Superior temporal gyrus (tissue), 1 donor: ENCODE measurements around the gene ATP1A4.
A peak's percentile ranks its signal among the peaks of the same experiment; 100 is the strongest.

Experiments
- DNase-seq: peaks from one replicate; pipeline ENCODE4 v3.0.0-alpha.2; 2016; ENCODE audit errors: extremely low spot score

ATP1A4 gene

DNA sequence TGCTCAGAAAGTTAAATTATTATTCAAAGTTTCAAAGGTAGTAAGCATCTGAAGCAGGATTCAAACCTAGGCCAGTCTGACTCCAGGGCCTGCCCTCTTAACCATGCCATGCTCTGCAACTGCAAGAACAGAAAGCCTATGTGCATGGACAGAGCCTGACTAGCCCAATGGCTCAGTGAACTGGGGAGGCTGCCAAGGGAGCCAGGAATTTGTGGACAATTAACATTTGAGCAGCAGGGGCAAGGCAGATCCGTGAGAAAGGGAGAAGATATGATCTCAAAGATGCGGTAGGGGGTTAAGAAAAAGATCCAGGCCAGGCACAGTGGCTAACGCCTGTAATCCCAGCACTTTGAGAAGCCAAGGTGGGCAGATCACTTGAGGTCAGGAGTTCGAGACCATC, 6.5 kb upstream of the ATP1A4 start:
- no peak for DNase-seq

DNA sequence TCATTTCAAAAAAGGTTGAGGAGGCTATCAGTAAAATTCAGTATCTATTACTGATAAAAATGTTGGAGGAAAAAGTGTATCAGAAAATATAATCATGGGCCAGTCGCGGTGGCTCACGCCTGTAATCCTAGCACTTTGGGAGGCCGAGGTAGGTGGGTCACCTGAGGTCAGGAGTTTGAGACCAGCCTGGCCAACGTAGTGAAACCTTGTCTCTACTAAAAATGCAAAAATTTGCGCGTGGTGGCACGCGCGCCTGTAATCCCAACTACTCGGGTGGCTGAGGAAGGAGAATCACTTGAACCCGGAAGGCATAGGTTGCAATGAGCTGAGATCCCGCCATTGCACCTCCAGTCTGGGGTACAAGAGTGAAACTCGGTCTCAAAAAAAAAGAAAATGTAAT, 5.3 kb upstream of the ATP1A4 start:
- no peak for DNase-seq

DNA sequence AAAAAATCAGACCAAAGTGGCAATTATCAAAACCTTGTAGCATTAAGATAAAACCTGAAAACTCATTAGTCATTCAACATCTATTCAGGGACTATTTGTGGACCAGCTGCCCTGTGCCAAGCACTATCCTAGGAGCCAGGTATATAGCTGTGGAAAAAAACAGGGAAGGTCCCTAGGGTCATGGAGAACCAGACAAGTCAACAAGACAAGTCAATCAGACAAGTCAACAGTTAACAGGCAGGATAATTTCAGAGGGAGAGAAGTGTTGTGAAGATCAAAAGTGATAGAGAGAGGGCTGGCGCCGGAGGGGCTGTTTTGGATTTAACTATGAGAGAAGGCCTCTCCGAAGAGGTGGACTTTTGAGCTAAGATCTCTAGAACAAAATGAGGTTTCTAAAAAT, 3.3 kb upstream of the ATP1A4 start:
- DNase-seq: no peak

DNA sequence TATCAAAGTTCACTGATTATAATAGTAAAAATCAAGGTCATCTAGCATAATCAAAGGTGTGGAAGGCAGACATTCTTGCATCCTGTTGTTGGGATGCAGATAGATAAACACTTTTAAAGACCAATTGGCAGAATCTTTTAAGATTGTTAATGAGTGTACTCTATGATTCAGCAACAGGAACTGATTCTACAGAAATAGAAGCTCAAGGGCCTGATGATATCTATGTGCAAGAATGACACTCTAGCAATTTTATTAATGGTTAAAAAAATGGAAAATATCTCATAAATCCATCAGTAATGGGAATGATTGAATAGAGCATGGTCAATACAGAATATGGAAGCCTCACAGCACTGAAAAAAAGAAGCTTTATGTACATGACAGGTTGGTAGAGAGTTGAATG, 2.2 kb upstream of the ATP1A4 start:
- DNase-seq: no peak

DNA sequence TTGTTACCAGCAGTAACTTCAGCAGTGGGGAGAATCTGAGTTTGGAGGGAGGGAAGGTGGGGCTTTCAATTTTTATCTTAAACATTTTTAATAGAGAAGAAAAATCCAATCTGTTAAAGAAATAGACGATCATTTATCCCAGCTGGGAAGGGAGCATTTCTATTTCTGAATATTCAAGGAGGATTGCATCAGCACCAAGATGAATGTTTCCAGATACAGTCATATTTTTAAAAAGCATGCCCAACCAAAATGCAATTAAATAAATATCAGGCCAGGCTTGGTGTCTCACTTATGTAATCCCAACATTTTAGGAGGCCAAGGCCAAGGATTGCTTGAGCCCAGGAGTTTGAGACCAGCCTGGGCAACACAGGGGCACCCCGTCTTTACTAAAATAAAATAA, 1.7 kb upstream of the ATP1A4 start:
- DNase-seq: no peak

DNA sequence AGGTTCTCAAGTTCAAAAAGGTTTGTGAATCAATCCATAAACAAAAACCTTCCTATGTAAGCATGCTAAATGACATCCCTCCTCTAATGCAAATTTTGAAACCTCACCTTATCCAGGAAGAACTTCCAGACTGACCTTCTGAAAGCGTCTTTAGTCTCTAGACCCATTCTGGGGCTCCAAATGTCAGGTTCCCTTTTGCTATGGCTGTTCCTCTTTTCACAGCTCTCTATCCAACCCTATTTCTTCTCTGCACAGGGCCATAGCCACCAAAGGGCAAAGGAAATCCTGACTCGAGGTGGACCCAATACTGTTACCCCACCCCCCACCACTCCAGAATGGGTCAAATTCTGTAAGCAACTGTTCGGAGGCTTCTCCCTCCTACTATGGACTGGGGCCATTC, 3.4 kb downstream of the ATP1A4 start:
- no peak for DNase-seq

DNA sequence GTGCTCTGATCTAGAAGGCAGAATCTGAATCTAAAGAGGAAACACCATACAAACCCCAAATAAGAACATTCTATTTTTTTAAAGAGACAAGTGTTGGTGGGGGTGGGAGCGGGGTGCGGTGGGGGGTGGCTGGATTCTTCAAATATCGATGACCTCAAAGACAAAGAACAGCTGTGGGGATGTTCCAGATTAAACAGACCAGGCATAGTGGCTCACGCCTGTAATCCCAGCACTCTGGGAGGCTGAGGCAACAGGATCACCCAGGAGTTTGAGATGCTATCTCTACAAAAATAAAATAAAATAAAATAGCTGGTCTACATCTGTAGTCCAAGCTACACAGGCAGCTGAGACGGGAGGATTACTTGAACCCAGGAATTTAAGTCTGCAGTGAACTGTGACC, 5.0 kb downstream of the ATP1A4 start:
- no peak for DNase-seq

DNA sequence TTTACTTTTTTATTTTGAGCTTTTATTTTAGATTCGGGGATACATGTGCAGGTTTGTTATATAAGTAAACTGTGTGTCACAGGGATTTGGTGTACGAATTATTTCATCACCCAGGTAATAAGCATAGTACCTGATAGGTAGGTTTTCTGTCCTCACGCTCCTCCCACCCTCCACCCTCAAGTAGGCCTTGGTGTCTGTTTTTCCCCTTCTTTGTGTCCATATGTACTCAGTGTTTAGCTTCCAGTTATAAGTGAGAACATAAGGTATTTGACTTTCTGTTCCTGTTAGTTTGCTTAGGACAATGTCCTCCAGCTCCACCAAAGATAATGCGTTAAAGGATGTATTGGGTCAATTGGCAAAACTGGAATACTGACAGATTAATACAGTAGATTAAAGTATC, 5.8 kb downstream of the ATP1A4 start:
- DNase-seq: no peak

DNA sequence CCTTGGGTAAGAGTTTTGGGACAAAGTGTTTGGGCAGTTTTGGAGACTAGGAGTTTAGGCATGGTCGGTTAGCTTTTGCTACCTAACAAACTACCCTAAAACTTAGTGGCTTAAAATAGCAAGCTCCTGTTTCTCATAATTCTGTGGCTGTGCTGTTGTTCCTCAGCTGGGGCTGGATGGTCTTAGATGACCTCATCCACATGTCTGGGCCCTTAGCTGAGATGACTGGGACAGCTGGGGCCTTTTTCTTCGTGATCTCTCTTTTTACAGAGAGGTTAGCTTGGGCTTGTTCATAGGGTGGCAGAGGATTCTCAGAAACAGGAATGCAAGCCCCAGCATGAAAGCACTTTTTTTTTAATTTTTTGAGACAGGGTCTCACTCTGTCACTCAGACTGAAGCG, 6.6 kb downstream of the ATP1A4 start:
- no peak for DNase-seq

DNA sequence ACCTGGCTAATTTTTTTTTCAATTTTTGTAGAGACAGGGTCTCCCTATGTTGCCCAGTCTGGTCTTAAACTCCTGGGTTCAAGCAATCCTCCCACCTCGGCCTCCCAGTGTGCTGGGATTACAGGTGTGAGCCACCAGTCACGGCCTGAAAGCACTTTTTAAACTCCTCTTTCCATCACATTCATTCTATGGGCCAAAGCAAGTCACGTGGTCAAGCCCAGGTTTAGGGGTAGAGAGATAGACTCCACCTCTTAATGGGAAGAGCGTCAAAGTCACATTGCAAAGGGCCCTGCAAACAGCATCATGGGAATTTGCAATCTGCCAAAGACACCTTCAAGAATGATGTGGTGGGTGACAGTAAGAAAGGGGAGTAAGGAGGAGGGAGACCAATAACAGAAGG, 7.1 kb downstream of the ATP1A4 start:
- DNase-seq: no peak

DNA sequence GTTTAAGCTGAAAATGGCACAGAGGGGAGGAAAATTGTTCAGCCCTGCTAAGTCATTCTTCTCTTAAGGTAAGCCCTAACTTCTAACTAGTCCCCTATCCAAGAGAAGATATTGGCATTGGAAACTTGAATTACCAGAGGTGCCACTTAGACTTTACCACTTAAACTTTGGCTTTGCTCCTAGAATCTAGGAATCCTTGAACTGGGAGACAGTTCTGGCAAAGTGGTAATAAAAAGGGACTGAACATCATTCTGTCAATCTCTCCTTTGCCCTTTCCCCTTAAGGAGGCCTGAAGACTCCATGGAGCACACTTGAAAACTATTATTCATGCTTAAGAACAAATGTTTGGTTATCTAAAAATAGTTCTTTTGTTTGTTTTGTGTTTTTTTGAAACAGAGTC, 8.4 kb downstream of the ATP1A4 start:
- DNase-seq: no peak

DNA sequence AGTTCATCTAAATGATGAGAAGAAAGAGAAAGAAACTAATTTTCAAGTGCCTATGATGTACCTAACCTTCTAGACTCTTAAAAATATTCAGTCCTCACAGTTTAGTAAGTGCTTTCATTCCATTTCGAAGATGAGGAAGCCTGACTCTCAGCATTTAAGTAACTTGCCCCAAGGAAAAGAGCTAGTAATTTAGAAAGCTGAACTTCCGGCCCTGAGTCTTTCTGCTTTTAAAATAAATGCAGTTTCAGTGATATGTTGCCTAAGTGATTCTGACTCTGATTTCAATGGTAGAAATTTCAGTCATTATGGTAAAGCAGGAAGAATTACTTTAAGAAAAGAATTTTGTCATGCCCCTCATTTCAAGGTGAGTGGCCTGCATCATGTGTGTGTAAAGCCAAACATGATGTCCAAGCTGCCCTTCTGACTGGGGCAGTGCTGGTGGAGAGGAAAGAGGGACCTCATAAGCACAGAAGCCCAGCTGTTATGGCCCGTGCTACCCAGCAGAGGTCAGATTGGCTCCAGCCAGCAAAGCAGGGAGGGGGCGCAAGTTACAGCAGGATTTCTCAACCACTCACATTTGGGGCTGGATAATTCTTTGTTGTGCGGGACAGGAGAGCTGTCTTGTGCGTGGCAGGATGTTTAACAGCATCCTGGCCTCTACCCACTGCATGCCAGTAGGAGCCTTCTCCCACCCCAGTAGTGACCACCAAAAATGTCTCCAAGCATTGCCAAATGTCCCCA, 10.7 kb downstream of the ATP1A4 start:
- DNase-seq: peak; percentile 54

DNA sequence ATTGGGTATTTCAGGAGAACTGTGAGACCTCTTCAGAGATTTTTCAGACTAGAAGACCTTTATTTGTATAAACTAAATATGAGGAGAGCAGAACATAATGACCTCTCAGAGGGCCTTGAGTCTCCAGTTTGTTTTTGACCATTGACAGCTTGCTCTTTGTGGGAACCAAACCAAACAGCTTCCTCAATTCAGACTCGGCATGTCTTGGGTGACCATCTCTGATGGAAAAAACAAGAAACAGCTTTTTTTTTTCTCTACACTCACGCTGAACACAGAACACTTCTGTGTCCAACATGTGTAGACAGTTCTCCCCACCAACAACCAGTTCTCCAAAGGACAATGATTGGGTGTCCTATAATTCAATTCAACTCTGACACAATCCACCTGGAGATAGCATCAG, 11.5 kb downstream of the ATP1A4 start:
- DNase-seq: no peak

DNA sequence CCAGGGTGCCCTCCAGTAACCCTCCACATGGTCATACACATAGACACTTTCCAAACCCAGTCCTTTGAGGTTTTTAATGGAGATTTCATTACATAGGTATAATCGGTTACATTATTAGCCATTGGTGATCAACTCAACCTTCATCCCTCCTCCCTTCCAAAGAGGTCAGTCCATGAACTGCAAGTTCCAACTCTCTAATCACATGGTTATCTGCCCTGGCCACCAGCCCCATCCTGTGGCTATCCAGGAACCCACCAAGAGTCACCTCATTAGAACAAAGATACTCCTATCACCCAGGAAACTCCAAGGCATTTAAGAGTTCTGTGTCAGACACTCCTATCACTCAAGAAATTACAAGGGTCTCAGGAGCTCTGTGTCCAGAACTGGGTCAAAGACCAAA, 12.2 kb downstream of the ATP1A4 start:
- no peak for DNase-seq

DNA sequence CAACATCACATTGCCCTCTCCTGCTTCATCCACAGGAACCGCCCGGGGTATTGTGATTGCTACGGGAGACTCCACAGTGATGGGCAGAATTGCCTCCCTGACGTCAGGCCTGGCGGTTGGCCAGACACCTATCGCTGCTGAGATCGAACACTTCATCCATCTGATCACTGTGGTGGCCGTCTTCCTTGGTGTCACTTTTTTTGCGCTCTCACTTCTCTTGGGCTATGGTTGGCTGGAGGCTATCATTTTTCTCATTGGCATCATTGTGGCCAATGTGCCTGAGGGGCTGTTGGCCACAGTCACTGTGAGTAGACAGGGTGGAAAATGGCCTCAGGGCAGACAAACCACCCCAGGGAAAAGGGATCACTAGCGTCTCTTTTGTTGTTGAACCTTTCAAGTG, 12.7 kb downstream of the ATP1A4 start:
- no peak for DNase-seq

DNA sequence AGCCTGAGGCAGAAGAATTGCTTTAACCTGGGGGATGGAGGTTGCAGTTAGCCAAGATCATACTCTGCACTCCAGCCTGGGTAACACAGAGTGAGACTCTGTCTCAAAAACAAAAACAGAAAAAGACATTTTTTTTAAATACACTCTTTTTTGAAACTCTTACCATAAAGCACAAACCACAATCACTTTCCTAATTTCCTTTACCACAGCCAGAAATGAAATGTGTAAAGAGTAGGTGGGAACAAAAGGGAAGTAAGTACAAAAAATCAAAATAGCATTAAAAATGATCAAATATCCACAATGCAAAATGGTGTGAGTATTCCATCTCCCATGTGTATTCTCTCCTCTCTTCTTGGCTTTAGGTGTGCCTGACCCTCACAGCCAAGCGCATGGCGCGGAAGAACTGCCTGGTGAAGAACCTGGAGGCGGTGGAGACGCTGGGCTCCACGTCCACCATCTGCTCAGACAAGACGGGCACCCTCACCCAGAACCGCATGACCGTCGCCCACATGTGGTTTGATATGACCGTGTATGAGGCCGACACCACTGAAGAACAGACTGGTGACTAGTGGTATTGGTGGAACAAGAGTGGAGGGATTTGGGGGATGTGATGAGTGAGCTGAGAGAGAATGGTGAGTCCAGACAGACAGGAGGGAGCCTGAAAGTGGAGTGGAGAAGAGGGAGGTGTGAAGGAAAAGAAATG, 14.9 kb downstream of the ATP1A4 start:
- DNase-seq: peak; percentile 38

DNA sequence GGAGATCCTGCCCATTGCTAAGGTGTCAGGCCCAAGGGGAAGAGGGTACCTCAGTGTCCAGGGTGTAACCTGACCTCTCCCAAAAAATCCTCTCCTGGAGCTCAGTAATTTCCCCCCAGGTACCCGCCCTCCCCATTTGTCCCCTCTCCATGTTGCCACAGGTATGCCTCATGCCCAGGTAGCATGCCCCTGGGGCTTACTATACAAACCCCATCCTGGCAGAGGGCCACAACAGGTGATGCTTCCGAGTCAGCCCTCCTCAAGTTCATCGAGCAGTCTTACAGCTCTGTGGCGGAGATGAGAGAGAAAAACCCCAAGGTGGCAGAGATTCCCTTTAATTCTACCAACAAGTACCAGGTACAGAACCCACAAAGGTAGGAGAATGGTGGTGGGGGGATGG, 15.7 kb downstream of the ATP1A4 start:
- DNase-seq: no peak

DNA sequence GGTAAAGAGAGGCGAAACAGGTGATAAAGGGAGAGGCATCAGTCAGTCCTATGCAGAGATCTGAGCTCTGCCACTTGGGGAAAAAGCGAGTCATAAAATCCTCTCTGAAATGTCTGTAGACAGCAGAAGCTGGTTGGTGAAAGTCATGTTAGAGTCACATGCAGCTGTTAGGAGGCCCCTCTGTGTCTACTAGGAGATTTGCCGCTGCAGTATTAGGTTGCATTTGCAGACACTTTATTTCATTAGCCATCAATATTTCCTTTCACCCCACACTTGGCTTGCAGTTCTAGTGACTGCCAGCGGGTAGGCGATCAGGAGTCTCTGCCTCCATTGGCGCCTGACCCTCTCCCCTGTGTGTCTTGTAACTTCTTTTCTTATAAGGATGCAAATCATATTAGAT, 16.2 kb downstream of the ATP1A4 start:
- no peak for DNase-seq

DNA sequence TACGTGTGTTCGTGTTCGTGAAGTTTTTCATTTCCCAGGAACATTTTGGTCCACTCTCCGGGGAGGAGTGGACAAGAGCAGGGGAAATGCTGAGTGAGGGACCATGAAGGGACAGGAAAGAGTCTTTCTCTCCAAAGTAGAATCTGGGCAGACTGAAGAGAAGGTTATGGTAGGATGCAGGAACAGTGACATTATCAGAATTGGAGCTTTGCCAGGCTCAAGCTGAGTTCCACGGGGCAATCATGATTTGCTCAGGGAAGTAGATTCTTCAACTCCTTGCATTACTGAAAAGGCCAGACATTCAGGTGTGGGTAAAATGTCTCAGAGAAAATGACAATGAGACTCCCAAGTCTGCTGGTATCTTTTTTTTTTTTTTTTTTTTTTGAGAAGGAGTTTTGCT, 16.6 kb downstream of the ATP1A4 start:
- no peak for DNase-seq

DNA sequence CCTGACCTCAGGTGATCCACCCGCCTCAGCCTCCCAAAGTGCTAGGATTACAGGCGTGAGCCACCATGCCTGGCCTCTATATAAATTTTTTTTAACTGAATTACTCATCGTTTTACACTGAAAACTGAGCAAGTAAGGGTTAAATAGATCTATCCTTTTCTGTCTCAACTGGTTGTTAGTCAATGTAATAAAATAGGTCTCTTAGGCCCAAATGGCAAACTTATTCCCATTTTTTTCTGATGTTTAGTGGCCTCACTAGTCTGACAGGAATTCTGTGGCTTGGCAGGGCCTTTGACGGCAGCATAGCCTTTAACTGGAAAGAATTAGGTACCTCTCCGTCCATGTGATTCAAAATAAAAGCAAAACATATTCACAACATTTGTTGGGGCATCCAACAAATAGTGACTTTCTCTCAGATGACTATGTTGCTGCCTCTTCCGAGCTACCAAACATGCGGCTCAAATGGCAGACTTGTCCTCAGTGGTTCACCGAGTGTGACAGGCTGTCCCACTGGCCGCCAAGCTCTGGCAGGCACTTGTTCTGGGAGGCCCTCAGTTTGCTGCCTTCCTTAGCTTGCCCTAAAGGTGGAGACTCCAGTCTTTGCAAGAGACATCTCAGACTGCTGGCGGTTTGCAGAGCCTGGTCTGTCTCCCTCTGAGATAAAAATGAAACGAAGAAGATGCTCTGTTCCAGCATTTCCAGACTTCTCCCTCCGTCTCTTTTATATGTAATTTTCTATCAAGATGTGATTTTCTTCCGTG, 17.4 kb downstream of the ATP1A4 start:
- no peak for DNase-seq

DNA sequence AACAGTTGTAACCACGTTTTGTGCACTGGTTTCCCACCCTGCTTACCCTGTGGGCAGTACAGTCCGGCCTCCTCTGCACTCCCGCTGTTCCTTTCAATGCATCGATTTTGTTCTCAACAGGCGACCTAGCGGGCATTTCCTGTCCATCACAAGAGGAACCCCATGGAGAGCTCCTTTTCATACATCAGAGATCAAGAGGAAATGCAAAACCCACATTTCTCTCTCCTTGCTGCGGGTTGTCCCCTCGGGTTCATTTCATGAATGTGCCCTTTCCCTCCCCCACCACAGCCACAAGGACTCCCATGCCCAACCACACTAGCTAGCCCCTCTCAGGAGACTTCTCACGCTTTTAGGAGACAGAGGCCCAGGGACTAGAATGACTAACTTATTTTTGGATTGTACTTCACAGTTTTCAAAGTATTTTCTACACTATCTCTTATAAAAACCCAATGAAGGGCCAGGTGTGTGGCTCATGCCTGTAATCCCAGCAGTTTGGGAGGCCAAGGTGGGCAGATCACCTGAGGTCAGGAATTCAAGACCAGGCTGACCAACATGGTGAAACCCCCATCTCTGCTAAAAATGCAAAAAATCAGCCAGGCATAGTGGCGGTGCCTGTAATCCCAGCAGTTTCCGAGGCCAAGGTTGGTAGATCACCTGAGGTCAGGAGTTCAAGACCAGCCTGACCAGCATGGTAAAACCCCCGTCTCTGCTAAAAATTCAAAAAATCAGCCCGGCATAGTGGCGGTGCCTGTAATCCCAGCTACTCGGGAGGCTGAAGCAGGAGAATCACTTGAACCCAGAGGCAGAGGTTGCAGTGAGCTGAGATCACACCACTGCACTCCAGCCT, 18.4 kb downstream of the ATP1A4 start:
- no peak for DNase-seq

DNA sequence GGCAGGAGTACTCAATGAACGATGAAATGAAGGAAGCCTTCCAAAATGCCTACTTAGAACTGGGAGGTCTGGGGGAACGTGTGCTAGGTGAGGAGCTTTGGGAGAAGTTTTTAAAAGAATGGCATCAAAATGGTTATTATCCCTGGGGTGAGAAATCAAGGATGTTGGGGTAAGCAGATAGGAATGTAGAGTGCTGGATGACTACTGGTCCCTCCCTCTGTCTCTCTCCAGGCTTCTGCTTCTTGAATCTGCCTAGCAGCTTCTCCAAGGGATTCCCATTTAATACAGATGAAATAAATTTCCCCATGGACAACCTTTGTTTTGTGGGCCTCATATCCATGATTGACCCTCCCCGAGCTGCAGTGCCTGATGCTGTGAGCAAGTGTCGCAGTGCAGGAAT, 20.0 kb downstream of the ATP1A4 start:
- DNase-seq: no peak
